Mucosa of descending colon (tissue), 3 donors: ENCODE measurements around the gene E2F3. TPM values are rescaled to one million over a fixed set of nuclear protein-coding genes. Genes with fewer than 3 reads are reported as not detected.

Source experiments
- ATAC-seq: fragments of 200-7000 bp; cut with Tn5 transposase; one replicate; pipeline ENCODE4 v1.9.1; 2020; ENCODE audit warnings: mild to moderate bottlenecking, moderate library complexity
- DNase-seq, 3 donors: peaks; one replicate each; pipeline ENCODE4 v3.0.0-alpha.2; 2020
- H3K36me3 ChIP-seq: fragments of 200-600 bp; one replicate; pipeline ENCODE4 v1.8.0; 2021; ENCODE audit warnings: low read depth, mild to moderate bottlenecking
- H3K4me1 ChIP-seq: fragments of 200-600 bp; one replicate; pipeline ENCODE4 v1.8.0; 2021; ENCODE audit warnings: low read depth, mild to moderate bottlenecking
- H3K4me3 ChIP-seq: fragments of 200-600 bp; one replicate; pipeline ENCODE4 v1.8.0; 2021; ENCODE audit warnings: mild to moderate bottlenecking
- H3K9me3 ChIP-seq: fragments of 200-600 bp; one replicate; pipeline ENCODE4 v1.8.0; 2021; ENCODE audit warnings: mild to moderate bottlenecking
- CTCF ChIP-seq: fragments of 200-600 bp; IDR thresholded peaks from one replicate; pipeline ENCODE4 v1.8.0; 2022; ENCODE audit warnings: antibody characterized with exemption, mild to moderate bottlenecking
- intact Hi-C, 2 donors: fragments of 100-400 bp; cut with DNase I in 1 of 2; cut with micrococcal nuclease in 1 of 2; formaldehyde crosslinking; loops; one replicate each; pipeline versions ENCODE4 v1.11.0 to v1.11.1; 2022; cut with DNase I, micrococcal nuclease
- total RNA-seq, 3 donors: library from RNA; stranded (reverse); fragmentation: NEBNext Ultra II Directional in 2 of 3; extraction: Animal tissue kit (Norgen Biotek cat#: 25700) in 2 of 3; gene quantifications; one replicate each; pipeline versions ENCODE4 v1.2.1 to v1.2.4, GENCODE V29; 2021 to 2023
- donor health status: DM: no; HTN: no; CAD: no; lungs with moderate emphysema.
- donor health status: DM: no; HTN: no; CAD: no.
- donor health status: DM: no; HTN: yes; CAD: no.

The E2F3 gene
- total RNA-seq, 3 donors from 2014 or later = 7.6 to 10.0 (median 7.9) TPM

GRCh38 chr6:20434766-20435165 is 33.1 kb downstream of the E2F3 start:
- no peak for TF ChIP-seq CTCF
- no peak for DNase-seq
- Histone ChIP-seq H3K4me3 (no peak overlapping the region), H3K36me3 (no peaks in the 10 kb centered on the region), H3K9me3 (no peaks in the 10 kb centered on the region), H3K4me1 (no peaks in the 10 kb centered on the region)
- no peak for ATAC-seq
- intact Hi-C loops = no loop called here

- H3K9me3 ChIP-seq = no peaks in the 10 kb centered on the region
- ATAC-seq (no peak), DNase-seq (no peak)
- H3K4me3 ChIP-seq = no peak overlapping the region
- no peaks in the 10 kb centered on the region for H3K36me3 ChIP-seq
- H3K4me1 ChIP-seq = no peaks in the 10 kb centered on the region
- intact Hi-C loops = no loop called here
- TF ChIP-seq CTCF = no peak
These were observed 35.0 kb downstream of the E2F3 start for GRCh38 chr6:20436719-20437118.

DNA sequence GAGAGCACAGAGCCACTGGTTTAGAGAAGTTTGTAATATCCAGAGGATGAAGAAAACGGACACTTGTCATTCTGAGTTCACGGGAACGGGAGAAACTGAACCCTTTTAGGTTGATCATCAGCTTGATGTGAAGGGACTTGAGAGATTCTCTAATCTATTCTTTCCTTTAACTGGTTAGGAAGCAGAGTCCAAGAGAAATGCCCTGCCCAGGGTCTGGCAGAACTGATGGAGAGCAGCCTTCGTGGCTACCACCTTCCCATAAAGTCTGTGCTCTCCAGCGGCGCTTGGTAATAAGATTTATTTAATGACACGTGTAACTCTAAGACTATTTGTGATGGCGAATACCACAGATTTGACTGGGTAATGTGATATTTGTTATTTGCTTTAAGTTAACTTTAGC is 36.0 kb downstream of the E2F3 start:
- no peak for ATAC-seq
- Histone ChIP-seq H3K9me3 (no peaks in the 10 kb centered on the region), H3K4me1 (no peaks in the 10 kb centered on the region), H3K4me3 (no peak overlapping the region), H3K36me3 (no peaks in the 10 kb centered on the region)
- DNase-seq = no peak
- intact Hi-C loops = no loop called here
- no peak for TF ChIP-seq CTCF

GRCh38 chr6:20438462-20439070 is 36.9 kb downstream of the E2F3 start:
- H3K36me3 ChIP-seq = no peaks in the 10 kb centered on the region
- H3K4me1 ChIP-seq = no peaks in the 10 kb centered on the region
- ATAC-seq = no peak
- no peak for TF ChIP-seq CTCF
- DNase-seq = no peak
- intact Hi-C loops = no loop called here
- no peaks in the 10 kb centered on the region for H3K9me3 ChIP-seq
- no peak overlapping the region for H3K4me3 ChIP-seq

DNA sequence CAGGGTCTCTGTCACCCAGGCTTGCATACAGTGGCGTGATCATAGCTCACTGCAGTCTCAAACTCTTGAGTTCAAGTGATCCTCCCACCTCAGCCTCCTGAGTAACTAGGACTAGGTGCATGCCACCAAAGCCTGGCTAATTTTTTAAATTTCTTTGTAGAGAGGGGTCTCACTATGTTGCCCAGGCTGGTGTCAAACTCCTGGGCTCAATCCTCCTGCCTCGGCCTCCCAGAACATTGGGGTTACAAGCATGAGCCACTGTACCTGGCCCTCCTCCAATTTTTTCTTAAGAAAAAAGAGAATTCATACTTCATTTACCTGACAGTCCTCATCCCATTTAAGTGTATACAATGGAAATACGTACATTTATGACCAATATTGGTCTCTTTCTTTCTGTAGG is 37.9 kb downstream of the E2F3 start:
- TF ChIP-seq CTCF = no peak
- no peaks in the 10 kb centered on the region for H3K4me1 ChIP-seq
- H3K4me3 ChIP-seq = no peak overlapping the region
- no peak for DNase-seq
- no peaks in the 10 kb centered on the region for H3K36me3 ChIP-seq
- H3K9me3 ChIP-seq = no peaks in the 10 kb centered on the region
- intact Hi-C loops = no loop called here
- ATAC-seq = no peak

DNA sequence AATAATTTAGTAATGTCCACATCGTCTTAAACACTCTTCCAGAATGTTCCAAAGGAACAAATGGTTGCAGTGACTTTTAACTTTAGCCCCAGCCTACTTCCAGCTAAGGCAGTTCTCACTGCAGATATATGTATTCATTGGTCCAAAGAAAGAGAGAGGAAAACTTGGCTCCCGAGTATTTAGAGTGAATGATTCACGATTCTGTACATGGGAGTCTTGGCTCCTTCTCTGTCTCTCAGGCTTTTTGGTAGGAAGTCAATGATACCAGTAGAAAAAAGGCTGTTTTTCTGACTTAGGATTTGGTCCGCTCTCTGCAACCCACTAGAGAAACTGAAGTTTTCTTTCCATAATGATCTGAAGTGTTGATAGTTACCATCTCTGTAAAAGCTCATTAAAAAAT is 38.6 kb downstream of the E2F3 start:
- DNase-seq (no peak), ATAC-seq (no peak)
- Histone ChIP-seq H3K36me3 (no peaks in the 10 kb centered on the region), H3K9me3 (no peaks in the 10 kb centered on the region), H3K4me3 (no peak overlapping the region), H3K4me1 (no peaks in the 10 kb centered on the region)
- intact Hi-C loops = no loop called here
- no peak for TF ChIP-seq CTCF
